Stomach (tissue), 4 donors: ENCODE measurements around the gene AKT1S1.

Experiments used
- CTCF ChIP-seq, 7 experiments: fragments of 450-650 bp in 4 of 7; fragments of 200-600 bp in 3 of 7; sonication (generic) in 3 of 7; IDR thresholded peaks; one replicate each; pipeline ENCODE4 v1.5.1; 2016 to 2019; ENCODE audit warnings: antibody characterized with exemption in 7 of 7, control low read depth in 2 of 7, mild to moderate bottlenecking in 1 of 7
- POLR2AphosphoS5 ChIP-seq, 3 donors: sonication (generic); formaldehyde crosslinking; IDR thresholded peaks; one replicate each; pipeline ENCODE4 v1.6.1; 2016; ENCODE audit warnings: antibody characterized with exemption in 3 of 3

- no peak for TF ChIP-seq POLR2AphosphoS5 (IDR thresholded peaks at IDR 0.05)
- no peak for TF ChIP-seq CTCF (IDR thresholded peaks at IDR 0.05)
These were observed 1.6 kb upstream of the AKT1S1 start for GRCh38 chr19:49878744-49879070.
